Neural cell (in vitro differentiated cells): ENCODE measurements around the gene ANKRD44.

Source experiments
- EP300 ChIP-seq: fragments of 450-650 bp; conservative IDR thresholded peaks from 2 replicates; pipeline ENCODE4 v1.6.1; 2014; ENCODE audit warnings: antibody characterized with exemption, mild to moderate bottlenecking, moderate library complexity; ENCODE audit not compliant: poor library complexity, severe bottlenecking
- EZH2 ChIP-seq: fragments of 200-600, 300-800 bp; shearing (Covaris generic), sonication (generic); IDR thresholded peaks from 2 replicates; pipeline ENCODE4 v1.6.1; 2014; ENCODE audit warnings: antibody characterized with exemption, low read length, borderline replicate concordance, mild to moderate bottlenecking; ENCODE audit not compliant: insufficient read depth, poor library complexity, severe bottlenecking
- MXI1 ChIP-seq: fragments of 450-650 bp; conservative IDR thresholded peaks from 2 replicates; pipeline ENCODE4 v1.6.1; 2014; ENCODE audit warnings: antibody characterized with exemption, mild to moderate bottlenecking; ENCODE audit not compliant: poor library complexity, severe bottlenecking
- POLR2AphosphoS5 ChIP-seq: IDR thresholded peaks from 2 replicates; pipeline ENCODE4 v1.6.1; 2012
- REST ChIP-seq: IDR thresholded peaks from 2 replicates; pipeline ENCODE4 v1.6.1; 2012; ENCODE audit warnings: borderline replicate concordance
- TAF1 ChIP-seq: IDR thresholded peaks from 2 replicates; pipeline ENCODE4 v1.6.1; 2012; ENCODE audit warnings: low read depth
- TF ChIP-seq, protein P1 (sequence below): fragments of 450-650 bp; IDR thresholded peaks from 2 replicates; pipeline ENCODE4 v1.5.1; 2014; ENCODE audit warnings: antibody characterized with exemption, mild to moderate bottlenecking, moderate library complexity; ENCODE audit not compliant: poor library complexity, severe bottlenecking

DNA sequence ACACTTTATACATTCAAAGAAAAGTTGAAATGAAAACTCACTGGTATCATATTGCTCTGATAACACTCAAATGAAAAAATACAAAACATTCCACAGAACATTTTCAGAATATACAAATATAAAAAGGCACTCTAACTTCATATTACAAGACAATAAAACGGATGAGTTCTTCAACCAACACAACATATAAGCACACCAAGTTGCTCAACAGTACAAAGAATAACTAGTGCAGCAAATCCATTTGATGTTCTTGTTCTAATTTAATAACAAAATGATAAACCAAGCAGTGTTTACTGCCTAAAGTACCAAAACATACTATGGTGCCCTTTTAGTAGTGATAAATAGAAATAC lies 323.3 kb downstream of the ANKRD44 start:
- TF ChIP-seq TAF1 (no peak), POLR2AphosphoS5 (no peak), MXI1 (no peak), EP300 (no peak), EZH2 (no peak), REST (no peak)
- TF ChIP-seq, protein P1, sequence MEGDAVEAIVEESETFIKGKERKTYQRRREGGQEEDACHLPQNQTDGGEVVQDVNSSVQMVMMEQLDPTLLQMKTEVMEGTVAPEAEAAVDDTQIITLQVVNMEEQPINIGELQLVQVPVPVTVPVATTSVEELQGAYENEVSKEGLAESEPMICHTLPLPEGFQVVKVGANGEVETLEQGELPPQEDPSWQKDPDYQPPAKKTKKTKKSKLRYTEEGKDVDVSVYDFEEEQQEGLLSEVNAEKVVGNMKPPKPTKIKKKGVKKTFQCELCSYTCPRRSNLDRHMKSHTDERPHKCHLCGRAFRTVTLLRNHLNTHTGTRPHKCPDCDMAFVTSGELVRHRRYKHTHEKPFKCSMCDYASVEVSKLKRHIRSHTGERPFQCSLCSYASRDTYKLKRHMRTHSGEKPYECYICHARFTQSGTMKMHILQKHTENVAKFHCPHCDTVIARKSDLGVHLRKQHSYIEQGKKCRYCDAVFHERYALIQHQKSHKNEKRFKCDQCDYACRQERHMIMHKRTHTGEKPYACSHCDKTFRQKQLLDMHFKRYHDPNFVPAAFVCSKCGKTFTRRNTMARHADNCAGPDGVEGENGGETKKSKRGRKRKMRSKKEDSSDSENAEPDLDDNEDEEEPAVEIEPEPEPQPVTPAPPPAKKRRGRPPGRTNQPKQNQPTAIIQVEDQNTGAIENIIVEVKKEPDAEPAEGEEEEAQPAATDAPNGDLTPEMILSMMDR: no peak
